22Rv1 (cell line): ENCODE data around the gene MTSS2.

ENCODE experiments used
- CTCF ChIP-seq: fragments of 450-650 bp; IDR thresholded peaks from 2 replicates; pipeline ENCODE4 v1.5.1; 2017; ENCODE audit warnings: mild to moderate bottlenecking
- ZFX ChIP-seq: fragments of 450-650 bp; IDR thresholded peaks from 2 replicates; pipeline ENCODE4 v1.6.1; 2017; ENCODE audit warnings: antibody characterized with exemption, borderline replicate concordance

DNA sequence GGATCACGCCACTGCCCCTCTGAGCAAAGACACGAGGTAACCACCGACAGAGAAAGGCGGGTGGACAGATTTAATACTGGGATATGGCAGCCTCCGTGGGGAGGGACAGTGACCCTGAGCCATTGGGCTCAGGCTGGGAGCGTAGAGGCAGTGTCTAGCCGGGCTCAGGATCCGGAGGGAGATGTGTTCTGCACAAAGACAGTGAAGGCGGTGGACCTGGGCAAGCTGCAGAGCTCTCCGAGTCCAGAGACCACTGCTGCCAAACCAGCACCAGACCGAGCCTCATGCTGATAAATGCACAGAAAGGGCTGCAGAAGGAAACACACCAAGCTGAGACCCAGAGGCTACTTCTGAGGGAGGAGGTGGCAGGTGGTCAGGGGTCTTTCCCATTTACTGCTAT lies 26.5 kb upstream of the MTSS2 start:
- TF ChIP-seq CTCF (no peak), ZFX (no peak)
